Retinal pigment epithelial cell (primary cell): ENCODE data around the gene SCUBE2.

Source experiments
- DNase-seq: peaks from one replicate; pipeline ENCODE4 v3.0.0-alpha.2; 2010; ENCODE audit warnings: low read depth
- H3K4me3 ChIP-seq: 2 replicates; pipeline ENCODE4 v1.5.1; 2011; ENCODE audit warnings: mild to moderate bottlenecking, low read length, control low read depth, moderate library complexity
- CTCF ChIP-seq: conservative IDR thresholded peaks from 2 replicates; pipeline ENCODE4 v1.5.1; 2011; ENCODE audit warnings: low read depth, low read length, control low read depth, inconsistent platforms

Gene SCUBE2

GRCh38 chr11:9073466-9074225, 17.8 kb downstream of the SCUBE2 start:
- H3K4me3 ChIP-seq: no peak overlapping the region
- no peak for TF ChIP-seq CTCF
- DNase-seq: no peak

GRCh38 chr11:9072626-9073176, 18.7 kb downstream of the SCUBE2 start:
- TF ChIP-seq CTCF: no peak
- H3K4me3 ChIP-seq: no peak overlapping the region

GRCh38 chr11:9071692-9072091, 19.7 kb downstream of the SCUBE2 start:
- H3K4me3 ChIP-seq: no peak overlapping the region
- TF ChIP-seq CTCF: no peak
- DNase-seq: no peak

More at GRCh38 chr11:9072626-9073176, 18.7 kb downstream of the SCUBE2 start:
- DNase-seq: no peak

GRCh38 chr11:9070749-9071491, 20.5 kb downstream of the SCUBE2 start:
- no peak for TF ChIP-seq CTCF
- DNase-seq: no peak

GRCh38 chr11:9069862-9070470, 21.4 kb downstream of the SCUBE2 start:
- TF ChIP-seq CTCF: no peak
- no peak overlapping the region for H3K4me3 ChIP-seq
- DNase-seq: no peak

More at GRCh38 chr11:9070749-9071491, 20.5 kb downstream of the SCUBE2 start:
- no peak overlapping the region for H3K4me3 ChIP-seq

- no peak overlapping the region for H3K4me3 ChIP-seq
- TF ChIP-seq CTCF: no peak
Observed at GRCh38 chr11:9069256-9069655, 22.1 kb downstream of the SCUBE2 start.

More at GRCh38 chr11:9069256-9069655, 22.1 kb downstream of the SCUBE2 start:
- no peak for DNase-seq
